CD14-positive monocyte (primary cell): Measurements from ENCODE around the gene SLC24A4. TPM values are rescaled to one million over a fixed set of nuclear protein-coding genes. Genes with fewer than 3 reads are reported as not detected.

Experiments
- DNase-seq, 3 donors: peaks; one replicate each; pipeline ENCODE4 v3.0.0-alpha.2; 2011 to 2022
- H2AFZ ChIP-seq: 2 replicates; pipeline ENCODE4 v1.6.0; 2012; ENCODE audit warnings: mild to moderate bottlenecking, low read depth, low read length, inconsistent platforms; ENCODE audit not compliant: insufficient read depth, poor library complexity, severe bottlenecking
- H3K27ac ChIP-seq, 2 donors: 1 replicate in 1 of 2; 2 replicates in 1 of 2; pipeline ENCODE4 v1.5.1; 2012 to 2013; ENCODE audit warnings: low read length in 2 of 2, control low read depth in 1 of 2, inconsistent platforms in 1 of 2, low read depth in 1 of 2, mild to moderate bottlenecking in 1 of 2
- H3K27me3 ChIP-seq, 2 donors: one replicate each; pipeline versions ENCODE4 v1.6.0 to v1.6.1; 2011 to 2013; ENCODE audit warnings: low read length in 2 of 2; ENCODE audit not compliant: control insufficient read depth in 2 of 2, insufficient read depth in 2 of 2
- H3K36me3 ChIP-seq, 2 donors: replicated peaks in 1 of 2; 1 replicate in 1 of 2; 2 replicates in 1 of 2; pipeline versions ENCODE4 v1.5.1 to v1.6.1; 2012 to 2013; ENCODE audit warnings: low read length in 2 of 2, control low read depth in 1 of 2, inconsistent platforms in 1 of 2, mild to moderate bottlenecking in 1 of 2; ENCODE audit not compliant: insufficient read depth in 2 of 2, control insufficient read depth in 1 of 2
- H3K4me1 ChIP-seq, 2 donors: 1 replicate in 1 of 2; 2 replicates in 1 of 2; pipeline versions ENCODE4 v1.5.1 to v1.6.1; 2012 to 2013; ENCODE audit warnings: low read length in 2 of 2, control low read depth in 1 of 2, inconsistent platforms in 1 of 2, mild to moderate bottlenecking in 1 of 2, moderate library complexity in 1 of 2; ENCODE audit not compliant: insufficient read depth in 2 of 2, control insufficient read depth in 1 of 2
- H3K4me2 ChIP-seq: replicated peaks from 2 replicates; pipeline ENCODE3; 2012; ENCODE audit warnings: low read length, moderate library complexity, mild to moderate bottlenecking; ENCODE audit not compliant: poor library complexity, severe bottlenecking; ENCODE audit errors: extremely low read depth
- H3K4me3 ChIP-seq, 3 experiments: fragments of 200-600 bp in 1 of 3; sonication (generic) in 1 of 3; replicated peaks in 1 of 3; 1 replicate in 2 of 3; 2 replicates in 1 of 3; pipeline ENCODE4 v1.5.1; 2011 to 2013; ENCODE audit warnings: low read length in 3 of 3, mild to moderate bottlenecking in 3 of 3, control low read depth in 2 of 3, low read depth in 2 of 3, inconsistent platforms in 1 of 3, moderate library complexity in 1 of 3
- H3K79me2 ChIP-seq: 2 replicates; pipeline ENCODE4 v1.6.0; 2012; ENCODE audit warnings: mild to moderate bottlenecking, control low read depth, inconsistent platforms, low read length, moderate library complexity; ENCODE audit not compliant: insufficient read depth
- H3K9ac ChIP-seq: 2 replicates; pipeline ENCODE4 v1.6.0; 2017; ENCODE audit warnings: low read length, mild to moderate bottlenecking; ENCODE audit not compliant: insufficient read depth, poor library complexity, severe bottlenecking
- H3K9me3 ChIP-seq, 2 donors: replicated peaks in 1 of 2; 1 replicate in 1 of 2; 2 replicates in 1 of 2; pipeline versions ENCODE4 v1.5.1 to v1.6.1; 2012 to 2013; ENCODE audit warnings: low read length in 2 of 2, control low read depth in 1 of 2; ENCODE audit not compliant: control insufficient read depth in 1 of 2, insufficient read depth in 1 of 2
- H4K20me1 ChIP-seq: 2 replicates; pipeline ENCODE4 v1.6.0; 2012; ENCODE audit warnings: mild to moderate bottlenecking, low read length, control low read depth, moderate library complexity; ENCODE audit not compliant: insufficient read depth
- H3K27ac Mint-ChIP-seq, 7 donors: one replicate each; pipeline ENCODE4 v1.8.0; 2020; ENCODE audit warnings: mild to moderate bottlenecking in 7 of 7, mixed read lengths in 7 of 7, moderate library complexity in 6 of 7, inconsistent platforms in 2 of 7
- H3K27me3 Mint-ChIP-seq, 3 donors: one replicate each; pipeline ENCODE4 v1.8.0; 2021 to 2022; ENCODE audit warnings: low read depth in 3 of 3, mild to moderate bottlenecking in 3 of 3, mixed read lengths in 3 of 3, moderate library complexity in 3 of 3, inconsistent platforms in 1 of 3
- H3K36me3 Mint-ChIP-seq, 2 donors: one replicate each; pipeline ENCODE4 v1.8.0; 2020; ENCODE audit warnings: mixed read lengths in 2 of 2, inconsistent platforms in 1 of 2, mild to moderate bottlenecking in 1 of 2
- H3K4me1 Mint-ChIP-seq: one replicate; pipeline ENCODE4 v1.8.0; 2020; ENCODE audit warnings: mild to moderate bottlenecking, mixed read lengths
- H3K4me3 Mint-ChIP-seq, 2 donors: one replicate each; pipeline ENCODE4 v1.8.0; 2020; ENCODE audit warnings: mild to moderate bottlenecking in 2 of 2, mixed read lengths in 2 of 2, moderate library complexity in 1 of 2
- H3K9me3 Mint-ChIP-seq, 7 donors: one replicate each; pipeline ENCODE4 v1.8.0; 2020 to 2022; ENCODE audit warnings: mixed read lengths in 7 of 7, mild to moderate bottlenecking in 6 of 7, moderate library complexity in 6 of 7, inconsistent platforms in 2 of 7
- WGBS: methylation state at CpG from one replicate; pipeline ENCODE4 v1.1.5; 2013; ENCODE audit warnings: missing lambda C conversion rate; ENCODE audit not compliant: insufficient coverage; 5-methylcytosine and 5-hydroxymethylcytosine counted together
- intact Hi-C, 2 donors: fragments of 100-400 bp; cut with micrococcal nuclease; formaldehyde crosslinking; loops; one replicate each; pipeline versions ENCODE4 v1.15.0 to v1.15.1; 2023
- polyA plus RNA-seq, 3 donors: library from polyadenylated mRNA; depleted of rRNA in 1 of 3; unstranded in 2 of 3; stranded (reverse) in 1 of 3; fragments of 300-500 nt in 2 of 3; fragments of >200 nt in 1 of 3; fragmentation: Illumina TruSeq in 2 of 3; gene quantifications; 1 replicate in 2 of 3; 2 replicates in 1 of 3; pipeline ENCODE4 v1.2.3, GENCODE V29; 2012 to 2021
- TF ChIP-seq, protein P1 (sequence below): fragments of 200-600 bp; IDR thresholded peaks from one replicate; pipeline ENCODE4 v1.8.0; 2022; ENCODE audit warnings: antibody characterized with exemption, mild to moderate bottlenecking

The SLC24A4 gene
- polyA plus RNA-seq, 3 donors, result 20.0 to 41.9 (median 26.5) TPM

DNA sequence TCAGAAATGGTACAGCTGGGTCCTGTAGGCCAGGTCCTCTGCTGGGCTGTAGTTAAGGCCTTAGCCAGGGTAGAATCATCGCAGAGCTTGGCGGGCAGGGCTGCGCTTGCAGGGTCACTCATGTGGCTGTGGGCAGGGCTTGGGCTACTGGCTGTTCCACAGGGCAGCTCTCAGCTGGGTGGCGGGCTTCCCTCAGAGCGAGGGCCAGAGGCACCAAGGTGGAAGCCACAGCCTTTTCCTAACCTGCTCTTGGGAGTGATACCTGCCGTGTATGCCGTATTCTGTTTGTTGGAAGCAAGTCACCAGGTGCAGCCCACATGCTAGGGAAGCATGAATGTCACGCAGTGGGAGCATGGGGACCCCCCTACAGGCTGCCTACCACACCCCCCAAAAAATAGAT lies 120.8 kb downstream of the SLC24A4 start:
- H3K27me3 ChIP-seq, result no peaks in the 10 kb centered on the region
- H2AFZ ChIP-seq, result no peak overlapping the region
- H3K4me1 ChIP-seq, result peaks cover 30 to 39% of the 10 kb centered on the region in 2 donors
- H3K27ac Mint-ChIP-seq, result no peak overlapping the region
- H3K27me3 Mint-ChIP-seq, result peaks cover 2 to 5% (median 2%) of the 10 kb centered on the region in 3 donors
- H3K4me1 Mint-ChIP-seq, result peaks cover 42% of the 10 kb centered on the region
- H3K4me2 ChIP-seq, result no peak overlapping the region
- DNase-seq, result no peak
- no peak overlapping the region for H3K4me3 Mint-ChIP-seq
- intact Hi-C loops, result no loop called here
- H3K9me3 Mint-ChIP-seq, result peaks cover 0 to 4% (median 0%) of the 10 kb centered on the region in 7 donors
- H3K36me3 Mint-ChIP-seq, result peaks cover 44 to 55% of the 10 kb centered on the region in 2 donors
- H3K36me3 ChIP-seq, result peaks cover 0 to 14% of the 10 kb centered on the region in 2 donors
- no peak overlapping the region for H3K9ac ChIP-seq
- no peak overlapping the region for H3K27ac ChIP-seq
- H3K4me3 ChIP-seq, result no peak overlapping the region
- no peaks in the 10 kb centered on the region for H3K79me2 ChIP-seq
- H3K9me3 ChIP-seq, result no peaks in the 10 kb centered on the region
- TF ChIP-seq, protein P1, sequence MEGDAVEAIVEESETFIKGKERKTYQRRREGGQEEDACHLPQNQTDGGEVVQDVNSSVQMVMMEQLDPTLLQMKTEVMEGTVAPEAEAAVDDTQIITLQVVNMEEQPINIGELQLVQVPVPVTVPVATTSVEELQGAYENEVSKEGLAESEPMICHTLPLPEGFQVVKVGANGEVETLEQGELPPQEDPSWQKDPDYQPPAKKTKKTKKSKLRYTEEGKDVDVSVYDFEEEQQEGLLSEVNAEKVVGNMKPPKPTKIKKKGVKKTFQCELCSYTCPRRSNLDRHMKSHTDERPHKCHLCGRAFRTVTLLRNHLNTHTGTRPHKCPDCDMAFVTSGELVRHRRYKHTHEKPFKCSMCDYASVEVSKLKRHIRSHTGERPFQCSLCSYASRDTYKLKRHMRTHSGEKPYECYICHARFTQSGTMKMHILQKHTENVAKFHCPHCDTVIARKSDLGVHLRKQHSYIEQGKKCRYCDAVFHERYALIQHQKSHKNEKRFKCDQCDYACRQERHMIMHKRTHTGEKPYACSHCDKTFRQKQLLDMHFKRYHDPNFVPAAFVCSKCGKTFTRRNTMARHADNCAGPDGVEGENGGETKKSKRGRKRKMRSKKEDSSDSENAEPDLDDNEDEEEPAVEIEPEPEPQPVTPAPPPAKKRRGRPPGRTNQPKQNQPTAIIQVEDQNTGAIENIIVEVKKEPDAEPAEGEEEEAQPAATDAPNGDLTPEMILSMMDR, result no peak
- H4K20me1 ChIP-seq, result no peaks in the 10 kb centered on the region
- 95% methylated on average over 8 of the region's 8 CpGs for WGBS

DNA sequence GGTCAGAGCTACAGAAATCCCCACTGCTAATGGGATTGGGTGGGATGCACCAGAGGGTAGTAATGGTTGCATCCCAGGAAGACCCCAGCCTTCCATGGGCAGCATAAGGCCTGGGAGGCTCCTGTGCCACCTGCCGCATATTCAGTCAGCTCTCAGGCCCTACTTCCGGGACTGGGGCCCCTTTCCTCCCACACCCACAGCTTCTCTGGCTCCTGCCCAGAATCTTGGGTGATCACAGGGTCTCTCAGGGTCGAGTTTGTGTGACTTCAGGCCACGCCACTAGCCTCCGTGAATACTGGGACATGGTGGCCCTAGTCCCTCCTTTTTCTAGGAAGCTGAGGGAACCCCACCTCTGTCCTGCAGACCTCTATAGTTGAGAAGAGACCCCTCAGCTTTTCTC lies 123.8 kb downstream of the SLC24A4 start:
- no peak for DNase-seq
- Mint-ChIP-seq H3K27me3 (peaks cover 0 to 6% (median 1%) of the 10 kb centered on the region in 3 donors), H3K4me1 (peaks cover 44% of the 10 kb centered on the region), H3K4me3 (no peak overlapping the region), H3K36me3 (peaks cover 61 to 71% of the 10 kb centered on the region in 2 donors), H3K27ac (no peak overlapping the region), H3K9me3 (peaks cover 0 to 12% (median 0%) of the 10 kb centered on the region in 7 donors)
- Histone ChIP-seq H3K79me2 (no peaks in the 10 kb centered on the region), H2AFZ (no peak overlapping the region), H3K9ac (no peak overlapping the region), H3K9me3 (no peaks in the 10 kb centered on the region), H3K4me2 (no peak overlapping the region), H3K4me1 (peaks cover 35 to 37% of the 10 kb centered on the region in 2 donors), H3K4me3 (no peak overlapping the region), H3K27ac (no peak overlapping the region), H3K27me3 (no peaks in the 10 kb centered on the region), H3K36me3 (peaks cover 3 to 20% of the 10 kb centered on the region in 2 donors), H4K20me1 (no peaks in the 10 kb centered on the region)
- intact Hi-C loops, result no loop called here
- 22% methylated on average over 5 of the region's 5 CpGs for WGBS
- TF ChIP-seq, protein P1, result no peak
